ENCODE results near the gene BCOR. TPM values are rescaled to one million over a fixed set of nuclear protein-coding genes. Genes with fewer than 3 reads are reported as not detected.

The BCOR gene
- total and polyA plus RNA-seq, 2 of the 4 experiments (the other 2 are of a cell fraction) = 7.5 to 9.0 TPM

- Histone ChIP-seq H2AK5ac (ENCODE audit: low read depth, low read length) (no peak overlapping the region), H3K27ac (ENCODE audit: insufficient read depth, low read length) (no peak overlapping the region), H3K79me1 (ENCODE audit: low read depth in 1 of 2, low read length in 2 of 2) (no peaks in the 10 kb centered on the region), H2BK120ac (ENCODE audit: low read depth, low read length) (no peak overlapping the region), H2AK9ac (replicated peaks; ENCODE audit: low read depth, low read length, poor library complexity) (no peak overlapping the region), H3K36me3 (ENCODE audit: control insufficient read depth, insufficient read depth, low read length) (no peaks in the 10 kb centered on the region), H3K14ac (replicated peaks; ENCODE audit: low read depth, low read length) (no peak overlapping the region), H3K18ac (ENCODE audit: low read depth, low read length) (no peak overlapping the region), H3K9me3 (ENCODE audit: control insufficient read depth, insufficient read depth, low read length) (peaks cover 4% of the 10 kb centered on the region), H3K56ac (ENCODE audit: extremely low read depth, insufficient read depth, low read length) (no peak overlapping the region), H3K27me3 (ENCODE audit: control insufficient read depth, insufficient read depth, low read length) (peaks cover 3% of the 10 kb centered on the region), H3K9ac (ENCODE audit: low read depth, low read length) (no peak overlapping the region), H2BK5ac (ENCODE audit: low read depth, low read length, poor library complexity, severe bottlenecking) (no peak overlapping the region), H3K4me1 (ENCODE audit: control insufficient read depth, insufficient read depth, low read length) (no peaks in the 10 kb centered on the region), H4K8ac (ENCODE audit: low read depth in 2 of 2, low read length in 2 of 2) (no peak overlapping the region), H2BK20ac (ENCODE audit: low read depth, low read length) (no peak overlapping the region), H2BK15ac (ENCODE audit: low read depth, low read length) (no peak overlapping the region), H2AFZ (replicated peaks; ENCODE audit: low read length, poor library complexity) (no peak overlapping the region), H4K20me1 (ENCODE audit: insufficient read depth, low read length) (no peaks in the 10 kb centered on the region), H4K5ac (ENCODE audit: low read depth, low read length) (no peak overlapping the region), H3K4me3 (ENCODE audit: insufficient read depth, low read depth, low read length) (no peak overlapping the region), H3K4me2 (ENCODE audit: low read depth, low read length) (no peak overlapping the region), H4K91ac (ENCODE audit: insufficient read depth, low read depth, low read length) (no peak overlapping the region), H3K9me1 (ENCODE audit: insufficient read depth, low read length) (no peaks in the 10 kb centered on the region), H3K23ac (ENCODE audit: low read depth, low read length) (no peak overlapping the region), H3K4ac (ENCODE audit: low read depth, low read length) (no peak overlapping the region)
- dilution Hi-C loops (cut with HindIII; ENCODE audit: low sequenced_read_pairs, unreplicated experiment) = no loop called here
- CTCF ChIA-PET = no interaction called here
- intact Hi-C loops (cut with micrococcal nuclease) = no loop called here
- TF ChIP-seq BHLHE40 (IDR thresholded peaks at IDR 0.05; ENCODE audit: low read depth, low read length) (no peak), MAZ (IDR thresholded peaks at IDR 0.05; ENCODE audit: borderline replicate concordance, low read depth, low read length) (no peak), USF2 (IDR thresholded peaks at IDR 0.05; ENCODE audit: low read depth, low read length) (no peak)
- WGBS, 2 experiments (ENCODE audit: extremely low coverage in 2 of 2, insufficient read length in 1 of 2) = no CpG with 5 or more reads among the region's 2 CpGs
- POLR2A ChIA-PET (ENCODE audit: unreplicated experiment) = no interaction called here
- in situ Hi-C loops (cut with MboI; ENCODE audit: low sequenced_read_pairs) = no loop called here
- no TSS peak for BruUV-seq (replicated peaks)
- no peak for ATAC-seq (ENCODE audit: low read depth)
- DNase-seq = no peak
Observed at GRCh38 chrX:40021647-40022046, 76.1 kb downstream of the BCOR start.
